AG09309 (cell line): Measurements from ENCODE around the gene RB1.

Experiments used
- DNase-seq: peaks from one replicate; pipeline ENCODE4 v3.0.0-alpha.2; 2010; ENCODE audit warnings: low read depth
- H3K4me3 ChIP-seq: 2 replicates; pipeline ENCODE4 v1.5.1; 2011; ENCODE audit warnings: mild to moderate bottlenecking, low read depth, low read length, moderate library complexity; ENCODE audit not compliant: control insufficient read depth
- TF ChIP-seq, protein P1 (sequence below): IDR thresholded peaks from 2 replicates; pipeline ENCODE4 v1.5.1; 2011; ENCODE audit warnings: mild to moderate bottlenecking, low read depth, low read length, inconsistent platforms; ENCODE audit not compliant: insufficient read depth, control insufficient read depth; ENCODE audit errors: missing control alignments

RB1 gene

GRCh38 chr13:48477191-48477855 lies 173.8 kb downstream of the RB1 start:
- DNase-seq, result no peak
- H3K4me3 ChIP-seq, result no peak overlapping the region
- TF ChIP-seq, protein P1, sequence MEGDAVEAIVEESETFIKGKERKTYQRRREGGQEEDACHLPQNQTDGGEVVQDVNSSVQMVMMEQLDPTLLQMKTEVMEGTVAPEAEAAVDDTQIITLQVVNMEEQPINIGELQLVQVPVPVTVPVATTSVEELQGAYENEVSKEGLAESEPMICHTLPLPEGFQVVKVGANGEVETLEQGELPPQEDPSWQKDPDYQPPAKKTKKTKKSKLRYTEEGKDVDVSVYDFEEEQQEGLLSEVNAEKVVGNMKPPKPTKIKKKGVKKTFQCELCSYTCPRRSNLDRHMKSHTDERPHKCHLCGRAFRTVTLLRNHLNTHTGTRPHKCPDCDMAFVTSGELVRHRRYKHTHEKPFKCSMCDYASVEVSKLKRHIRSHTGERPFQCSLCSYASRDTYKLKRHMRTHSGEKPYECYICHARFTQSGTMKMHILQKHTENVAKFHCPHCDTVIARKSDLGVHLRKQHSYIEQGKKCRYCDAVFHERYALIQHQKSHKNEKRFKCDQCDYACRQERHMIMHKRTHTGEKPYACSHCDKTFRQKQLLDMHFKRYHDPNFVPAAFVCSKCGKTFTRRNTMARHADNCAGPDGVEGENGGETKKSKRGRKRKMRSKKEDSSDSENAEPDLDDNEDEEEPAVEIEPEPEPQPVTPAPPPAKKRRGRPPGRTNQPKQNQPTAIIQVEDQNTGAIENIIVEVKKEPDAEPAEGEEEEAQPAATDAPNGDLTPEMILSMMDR, result no peak

GRCh38 chr13:48478391-48478790 lies 174.8 kb downstream of the RB1 start:
- DNase-seq, result peak; percentile 24
- H3K4me3 ChIP-seq, result no peak overlapping the region
- TF ChIP-seq, protein P1, result no peak

- no peak overlapping the region for H3K4me3 ChIP-seq
- no peak for DNase-seq
- TF ChIP-seq, protein P1, result no peak
These were observed 180.0 kb downstream of the RB1 start for GRCh38 chr13:48483575-48483974.

DNA sequence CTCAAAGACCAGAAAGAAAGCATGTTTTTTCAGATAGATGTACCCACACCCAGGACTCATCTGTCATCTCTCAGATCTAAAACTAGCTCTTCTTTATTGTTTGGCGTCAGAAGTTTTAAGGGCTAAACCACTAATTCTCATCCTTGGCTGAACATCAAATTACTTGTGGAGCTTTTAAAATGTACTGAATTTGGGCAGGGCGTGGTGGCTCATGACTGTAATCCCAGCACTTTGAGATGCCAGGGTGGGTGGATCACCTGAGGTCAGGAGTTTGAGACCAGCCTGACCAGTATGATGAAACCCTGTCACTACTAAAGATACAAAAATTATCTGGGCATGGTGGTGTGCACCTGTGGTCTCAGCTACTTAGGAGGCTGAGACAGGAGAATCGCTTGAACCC lies 181.9 kb downstream of the RB1 start:
- DNase-seq, result no peak
- H3K4me3 ChIP-seq, result no peak overlapping the region
- TF ChIP-seq, protein P1, result no peak

- DNase-seq, result no peak
- H3K4me3 ChIP-seq, result no peak overlapping the region
- TF ChIP-seq, protein P1, result no peak
These were observed 182.8 kb downstream of the RB1 start for GRCh38 chr13:48486362-48486761.

GRCh38 chr13:48486836-48487235 lies 183.3 kb downstream of the RB1 start:
- no peak for DNase-seq
- no peak overlapping the region for H3K4me3 ChIP-seq
- TF ChIP-seq, protein P1, result no peak
